Umbilical cord (tissue), 2 donors: ENCODE measurements around the gene RYR1. TPM values are rescaled to one million over a fixed set of nuclear protein-coding genes. Genes with fewer than 3 reads are reported as not detected.

Experiments used
- DNase-seq: peaks from one replicate; pipeline ENCODE4 v3.0.0-alpha.2; 2015; ENCODE audit warnings: low spot score
- total RNA-seq: library from RNA; depleted of rRNA; stranded (reverse); fragments of >200 nt; gene quantifications from one replicate; pipeline ENCODE4 v1.2.3, GENCODE V29; 2014; ENCODE audit warnings: low replicate concordance; ENCODE audit not compliant: insufficient read depth

The RYR1 gene
- 1.4 TPM for total RNA-seq

DNA sequence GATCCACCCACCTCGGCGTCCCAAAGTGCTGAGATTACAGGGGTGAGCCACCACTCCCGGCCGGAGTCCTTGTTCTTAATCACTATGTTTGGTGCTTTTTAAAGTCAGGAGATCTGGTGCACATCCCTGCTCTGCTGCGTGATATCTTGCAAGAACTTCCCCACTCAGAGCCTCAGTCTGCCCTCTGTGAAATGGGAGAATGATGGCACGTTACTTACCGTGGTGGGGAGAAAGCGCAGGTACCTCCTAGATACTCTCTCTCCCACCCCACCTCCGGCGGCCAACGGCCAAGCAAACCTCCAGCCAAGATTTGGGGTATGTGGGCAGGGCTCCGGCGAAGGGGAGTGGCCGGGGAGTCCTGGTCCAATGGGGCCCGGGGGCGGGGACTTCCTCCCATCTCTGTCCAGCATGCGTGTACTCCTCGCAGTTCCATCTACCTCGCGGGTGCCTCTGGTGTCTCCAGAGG is at the start of gene RYR1:
RYR1 (plus strand) TSS at position 424 of the 466 bp plus-strand sequence. CDS start 139 bp downstream, outside the sequence.
- peak; percentile 35 for DNase-seq

DNA sequence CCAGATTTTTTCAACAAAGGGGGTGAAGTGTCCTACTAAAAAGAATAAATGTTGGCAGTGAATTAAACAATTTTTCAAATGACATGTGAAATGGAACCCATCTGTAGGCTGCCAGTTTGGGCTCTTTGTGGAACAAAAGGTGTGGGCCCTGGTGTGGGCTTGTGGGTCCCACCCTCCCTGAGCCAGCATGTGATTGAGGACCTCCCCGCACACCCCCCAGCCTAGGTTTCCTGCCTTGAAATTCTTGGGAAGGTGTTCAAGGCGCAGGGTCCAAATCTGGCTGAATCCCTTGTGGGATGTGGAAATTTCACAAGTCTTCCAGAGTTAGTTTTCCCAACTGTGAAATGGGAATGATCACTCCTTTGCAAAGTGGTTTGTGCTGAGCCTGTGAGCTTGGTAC is 49.7 kb upstream of the RYR1 start:
- no peak for DNase-seq

DNA sequence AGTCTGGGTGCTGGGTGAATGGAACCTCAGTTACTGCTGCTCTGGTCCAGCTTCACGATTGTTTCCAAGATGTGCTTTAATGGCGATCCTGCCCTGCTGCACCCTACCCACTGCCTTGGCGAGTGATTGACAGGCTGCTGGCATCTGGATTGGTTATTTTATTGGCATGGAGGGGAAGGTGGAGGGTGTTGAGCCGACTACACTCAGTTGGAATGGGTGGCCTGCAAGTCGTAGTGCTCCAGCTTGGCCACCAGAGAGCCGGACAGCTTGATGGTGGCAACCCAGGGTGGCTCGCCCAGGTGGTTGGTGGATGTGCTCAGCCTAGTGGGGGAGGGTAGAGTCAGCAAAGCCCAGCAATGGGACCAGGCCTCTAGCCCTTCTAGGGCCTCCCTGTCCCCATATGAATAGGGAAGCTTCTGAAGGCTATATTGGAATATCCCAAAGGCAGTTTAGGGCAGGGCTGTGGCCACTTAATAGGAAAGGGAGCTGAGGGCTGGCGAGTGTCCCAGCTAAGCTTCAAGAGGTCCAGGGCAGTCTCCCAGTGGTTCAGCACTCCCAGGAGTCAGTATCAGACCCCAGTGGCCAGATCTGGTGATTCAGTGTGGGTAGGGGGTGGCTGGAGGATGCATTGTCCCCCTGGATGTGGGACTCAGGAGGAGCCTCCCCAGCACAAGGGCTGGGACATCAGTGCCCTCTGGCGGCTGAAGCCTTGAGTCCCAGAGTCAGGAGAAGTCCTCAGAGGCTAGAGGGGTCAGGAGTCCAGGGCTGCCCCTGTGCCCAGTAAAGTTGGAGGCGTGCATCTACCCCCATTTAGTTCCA is 49.1 kb upstream of the RYR1 start:
- DNase-seq = no peak

DNA sequence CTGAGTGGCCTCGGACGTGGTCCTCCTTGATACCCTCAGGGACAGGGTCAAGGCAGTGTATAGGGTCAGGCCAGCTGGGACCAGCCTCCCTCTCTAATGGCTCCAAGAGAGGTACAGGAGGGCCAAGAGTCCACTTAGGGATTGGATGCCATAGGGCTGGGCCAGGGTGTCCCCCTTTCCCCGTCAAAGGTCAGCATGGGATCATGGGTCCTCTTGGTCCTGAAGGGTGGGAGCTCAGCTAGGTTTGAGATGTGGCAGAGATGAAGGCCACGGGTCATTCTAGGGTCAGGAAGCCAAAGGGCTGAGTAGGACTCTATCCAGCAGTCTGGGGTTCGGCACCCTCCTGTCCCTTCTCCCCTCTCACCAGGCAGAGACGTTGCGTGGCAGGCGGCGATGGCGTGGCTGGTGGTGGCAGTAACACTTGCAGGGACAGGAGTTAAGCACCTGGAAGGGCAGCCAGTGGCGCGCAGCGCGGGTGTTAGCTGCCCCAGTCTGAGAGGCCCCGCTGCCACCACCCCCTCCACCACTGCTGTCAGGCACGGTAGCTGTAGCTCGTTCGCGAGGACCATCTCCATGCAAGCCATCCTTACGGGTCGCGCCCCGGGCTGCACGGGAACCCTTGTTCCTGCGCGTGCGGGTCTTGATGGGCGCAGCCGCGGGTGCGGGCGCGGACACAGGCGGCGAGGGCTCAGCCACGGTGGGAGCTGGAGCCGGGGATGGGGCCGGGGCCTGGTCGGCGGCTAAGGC is 48.3 kb upstream of the RYR1 start:
- DNase-seq = no peak

DNA sequence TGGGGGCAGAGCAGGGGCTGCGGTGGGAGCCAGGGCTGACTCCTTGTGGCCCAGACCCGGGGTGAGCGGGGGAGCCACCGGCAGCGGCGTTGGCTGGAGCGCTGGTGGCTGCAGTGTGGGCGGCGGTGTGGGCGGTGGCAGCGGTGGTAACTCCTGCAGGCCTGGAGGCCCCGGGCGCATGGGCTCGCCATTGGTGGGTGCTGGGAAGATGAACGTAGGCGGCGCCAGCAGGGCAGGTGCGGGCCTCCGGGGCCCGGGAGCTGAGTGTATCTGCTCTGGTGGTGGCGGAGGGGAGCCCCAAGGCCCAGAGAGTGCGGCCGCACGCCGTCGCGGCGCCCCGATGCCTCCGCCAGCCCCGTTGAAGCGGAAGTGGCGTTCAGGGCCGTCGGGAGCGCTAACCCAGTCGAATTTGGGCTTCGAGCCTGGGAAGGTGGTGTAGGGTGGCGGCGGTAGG is 47.7 kb upstream of the RYR1 start:
- DNase-seq = no peak

DNA sequence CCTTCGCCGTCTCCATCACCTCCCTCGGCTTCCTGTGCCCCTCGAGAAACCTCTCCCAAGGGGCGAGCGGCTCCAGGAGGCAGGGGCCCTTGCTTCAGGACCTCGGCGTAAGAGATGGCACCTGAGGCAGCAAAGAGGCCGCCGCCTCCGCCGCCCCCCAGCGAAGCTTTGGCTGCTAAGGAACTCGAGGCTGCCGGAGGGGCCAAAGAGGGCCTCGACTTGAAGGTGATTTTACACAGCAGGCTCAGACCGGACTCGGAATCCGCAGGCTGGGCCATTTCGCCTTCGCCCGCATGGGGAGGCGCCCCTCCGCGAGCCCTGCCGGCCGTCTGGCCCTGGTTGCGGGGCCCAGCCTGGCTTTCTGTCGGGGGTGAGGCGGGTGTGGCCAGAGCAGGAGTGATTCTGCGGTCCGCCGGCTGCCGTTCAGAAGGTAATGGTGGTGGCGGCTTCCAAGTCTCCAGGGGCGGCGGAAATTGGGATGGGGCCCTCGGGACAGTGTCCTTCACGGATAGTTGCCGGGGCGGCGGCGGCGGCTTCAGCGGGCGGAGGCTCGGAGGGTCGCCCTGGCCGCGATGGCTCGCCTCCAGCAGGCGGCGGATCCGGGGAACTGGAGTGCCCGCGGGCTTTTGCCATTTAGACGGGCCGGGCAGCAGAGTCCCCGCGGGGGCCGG is 47.1 kb upstream of the RYR1 start:
- DNase-seq = no peak

DNA sequence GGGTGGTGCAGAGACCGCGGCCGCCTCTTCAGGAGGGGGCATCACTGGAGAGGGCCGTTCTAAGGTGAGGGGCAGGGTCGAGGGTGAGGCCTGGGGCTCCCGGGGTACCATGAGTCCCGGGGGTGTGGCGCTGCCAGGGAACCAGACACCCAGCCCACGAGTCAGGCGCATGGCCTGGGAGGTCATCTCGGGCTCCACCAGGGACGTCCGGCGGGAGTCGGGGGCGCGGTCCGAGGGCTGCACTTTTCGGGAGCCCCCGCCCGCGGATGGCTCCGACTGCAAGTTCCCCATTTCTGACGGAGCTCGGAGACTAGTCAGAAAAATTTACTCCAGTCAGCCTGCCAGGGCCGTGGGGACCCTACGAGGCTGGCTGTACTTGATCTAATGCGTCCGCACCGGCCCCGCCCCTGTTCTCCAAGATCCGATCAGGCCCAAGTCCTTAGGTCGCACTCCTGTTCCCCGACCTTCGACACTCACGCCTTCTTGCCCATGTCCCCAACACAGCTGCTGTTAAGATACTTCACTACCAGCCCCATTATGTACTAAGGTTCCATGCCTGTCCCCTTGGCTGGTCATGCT is 46.4 kb upstream of the RYR1 start:
- DNase-seq = no peak

DNA sequence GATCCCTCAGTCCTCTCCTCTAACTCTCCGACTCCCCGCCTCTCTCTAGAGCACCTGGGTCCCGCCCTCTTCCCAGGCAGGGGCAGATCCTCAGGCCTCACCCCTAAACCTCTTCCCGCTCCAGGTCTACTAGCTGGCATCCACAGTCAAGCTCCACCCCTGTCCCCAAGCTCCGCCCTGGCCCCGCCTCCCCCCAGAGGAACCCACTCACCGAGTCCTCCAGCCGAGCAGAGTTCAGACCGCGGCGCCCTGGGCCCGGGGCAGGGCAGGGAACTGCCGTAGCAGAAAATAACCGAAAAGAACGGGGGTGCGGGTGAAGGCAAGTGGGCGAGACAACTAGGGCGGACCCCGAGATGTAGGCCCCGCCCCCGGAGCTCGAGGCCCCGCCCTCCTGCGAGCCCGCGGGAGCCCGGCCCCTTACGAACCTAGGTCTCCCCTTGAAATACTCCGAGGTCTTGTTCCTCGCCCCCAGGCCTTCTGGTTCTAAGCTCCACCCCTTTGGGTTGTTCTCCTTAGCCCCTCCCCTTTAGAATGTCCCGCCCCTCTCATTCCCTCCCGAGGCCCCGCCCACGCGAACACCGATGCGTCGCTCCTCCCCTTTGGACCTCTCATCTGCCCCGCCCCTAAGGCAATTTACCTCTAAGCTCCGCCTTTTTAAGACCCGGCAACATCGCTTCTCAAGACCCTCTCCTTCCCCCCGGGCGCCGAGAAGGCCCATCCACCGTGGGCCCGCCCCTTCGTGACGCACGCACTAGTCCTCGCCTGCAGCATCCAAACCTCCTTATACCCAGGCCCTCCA is 45.7 kb upstream of the RYR1 start, which contains the start of gene GGN:
GGN (minus strand) TSS at position 485 of the 799 bp plus-strand sequence. CDS start 773 bp downstream, outside the sequence.
- peak; percentile 52 for DNase-seq

DNA sequence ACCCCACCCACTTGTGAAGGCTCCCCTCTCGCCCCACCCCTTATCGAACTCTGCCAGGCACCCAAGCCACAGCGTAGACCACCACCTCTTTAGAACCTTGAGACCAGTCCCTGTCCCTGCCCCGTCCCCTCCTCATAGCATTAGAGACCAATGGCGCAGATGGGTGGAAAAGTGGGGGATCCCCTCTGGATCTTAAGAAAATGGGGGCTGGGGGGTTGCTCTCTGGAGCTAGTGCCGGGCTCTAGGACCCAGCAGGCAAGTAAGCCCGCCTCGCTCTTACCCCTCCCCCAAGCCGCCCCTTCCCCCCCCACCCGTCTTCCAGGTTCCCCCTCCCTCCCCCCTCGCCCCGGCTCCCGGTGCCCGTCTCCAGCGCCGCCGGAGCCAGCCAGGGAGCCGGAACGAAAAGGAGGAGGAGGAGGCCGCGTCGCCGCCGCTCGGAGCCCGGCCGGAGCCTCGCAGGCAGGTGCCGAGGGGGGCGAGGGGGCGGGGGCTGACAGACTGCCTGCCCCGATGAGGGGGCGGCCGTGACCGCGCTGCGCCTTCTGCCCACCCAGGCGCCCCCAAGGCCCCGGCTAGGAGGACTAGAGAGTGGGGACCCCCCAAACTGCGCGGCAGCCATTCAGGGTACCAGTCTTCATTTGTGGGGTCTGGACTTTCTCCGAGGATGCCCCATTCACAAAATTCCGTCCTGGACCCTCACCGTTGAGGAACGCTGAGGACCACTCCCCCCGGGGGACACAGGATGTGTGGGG is 45.0 kb upstream of the RYR1 start, which contains the start of gene SPRED3:
SPRED3 (plus strand) TSS at position 349 of the 752 bp plus-strand sequence. CDS start 1,606 bp downstream, outside the sequence.
- no peak for DNase-seq

DNA sequence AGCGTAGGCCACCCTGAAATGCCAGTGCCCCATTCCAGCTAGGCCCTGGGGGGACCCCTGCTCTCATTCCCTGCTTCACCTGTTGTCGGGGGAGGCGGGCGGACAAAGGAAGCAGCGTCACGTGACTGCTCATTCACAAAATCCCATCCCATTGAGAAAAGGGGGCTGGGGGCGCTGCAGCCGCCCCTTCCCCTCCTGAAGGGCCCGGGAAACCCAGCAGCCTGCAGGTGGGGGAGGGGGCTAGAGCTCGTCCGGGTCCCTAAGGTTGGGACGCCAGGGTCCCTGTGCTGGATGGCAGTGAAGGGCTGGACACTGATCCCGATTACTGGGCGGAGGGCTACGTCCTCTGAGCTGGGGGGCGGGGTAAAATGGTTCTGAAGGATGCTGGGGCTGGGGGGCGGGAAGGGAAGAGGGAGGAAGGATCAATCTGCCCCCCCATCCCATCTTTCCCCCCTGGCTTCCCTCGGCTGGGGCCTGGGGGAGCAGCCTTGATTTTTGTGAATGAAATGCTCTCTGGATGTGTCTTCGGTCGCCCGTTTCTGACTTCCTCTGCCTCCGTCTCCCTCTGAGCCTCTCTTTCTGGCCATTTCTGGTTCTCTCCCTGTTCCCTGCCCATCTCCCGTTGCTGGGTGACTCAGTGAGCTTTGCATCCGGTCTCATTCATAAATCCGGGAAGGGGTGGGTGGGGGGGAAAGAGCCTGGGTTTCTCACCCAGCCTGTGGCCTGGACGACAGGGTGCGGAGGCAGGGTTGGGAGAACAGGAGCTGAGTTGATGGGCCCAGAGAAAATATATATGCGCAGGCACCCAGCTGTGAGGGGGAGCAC is 44.2 kb upstream of the RYR1 start:
- DNase-seq = peak; percentile 57

DNA sequence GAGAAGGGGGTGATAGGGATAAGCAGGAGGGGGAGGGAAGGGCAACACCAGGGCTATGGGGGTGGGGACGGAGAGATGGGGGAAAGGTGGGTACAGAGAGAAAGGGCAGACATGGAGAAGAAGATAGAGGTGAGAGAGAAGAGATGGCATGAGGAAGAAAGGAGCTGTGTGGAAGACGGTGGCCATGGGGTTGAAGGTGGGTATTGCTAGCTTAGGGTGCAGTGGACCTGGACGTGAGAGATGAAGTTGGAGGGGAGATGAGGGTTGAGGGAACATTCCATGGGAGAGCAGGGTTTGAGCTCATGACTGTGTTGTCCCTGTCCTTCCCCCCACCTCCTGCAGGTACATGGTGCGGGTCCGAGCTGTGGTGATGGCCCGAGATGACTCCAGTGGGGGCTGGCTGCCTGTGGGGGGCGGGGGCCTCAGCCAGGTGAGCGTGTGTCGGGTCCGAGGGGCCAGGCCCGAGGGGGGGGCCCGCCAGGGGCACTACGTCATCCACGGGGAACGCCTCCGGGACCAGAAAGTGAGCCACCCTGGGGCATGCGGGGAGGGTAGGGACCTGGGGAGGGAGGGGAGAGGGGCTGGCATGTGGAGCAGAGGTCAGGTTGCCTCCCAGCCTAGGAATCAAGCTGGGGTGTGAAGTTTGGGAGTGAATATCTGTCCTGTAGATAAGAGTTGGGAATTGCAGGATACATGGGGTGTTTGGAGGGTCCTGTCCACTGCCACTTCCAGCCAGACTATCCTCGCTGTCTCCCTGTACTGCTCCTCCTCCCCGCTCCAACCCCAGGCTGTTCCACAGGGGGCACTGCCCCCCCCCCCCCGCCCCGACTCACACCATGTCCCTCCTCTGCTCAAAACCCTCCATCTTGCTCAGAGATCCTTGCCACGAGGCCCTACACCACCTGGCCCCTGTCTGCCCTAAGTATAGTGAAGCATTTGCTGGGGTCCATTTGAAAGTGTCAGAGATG is 43.2 kb upstream of the RYR1 start:
- no peak for DNase-seq

DNA sequence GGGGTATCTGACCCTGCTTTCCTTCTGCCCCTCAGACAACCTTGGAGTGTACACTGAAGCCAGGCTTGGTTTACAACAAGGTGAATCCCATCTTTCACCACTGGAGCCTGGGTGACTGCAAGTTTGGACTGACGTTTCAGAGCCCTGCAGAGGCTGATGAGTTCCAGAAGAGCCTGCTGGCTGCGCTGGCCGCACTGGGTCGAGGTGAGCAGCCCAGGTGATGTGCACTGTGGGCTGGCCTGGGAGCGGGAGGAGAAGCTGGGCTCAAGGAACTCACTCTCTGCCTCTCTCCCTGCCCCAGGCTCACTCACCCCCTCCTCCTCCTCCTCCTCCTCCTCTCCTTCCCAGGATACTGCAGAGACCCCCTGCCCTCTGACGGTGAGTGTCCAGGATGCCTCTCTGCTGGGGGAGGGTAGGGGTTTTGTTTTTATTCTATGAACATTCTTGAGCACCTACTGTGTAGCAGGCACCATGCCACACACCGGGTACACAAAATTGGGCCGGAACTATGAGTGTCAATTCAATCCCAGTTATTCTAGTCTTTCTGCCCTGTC is 41.5 kb upstream of the RYR1 start:
- no peak for DNase-seq

DNA sequence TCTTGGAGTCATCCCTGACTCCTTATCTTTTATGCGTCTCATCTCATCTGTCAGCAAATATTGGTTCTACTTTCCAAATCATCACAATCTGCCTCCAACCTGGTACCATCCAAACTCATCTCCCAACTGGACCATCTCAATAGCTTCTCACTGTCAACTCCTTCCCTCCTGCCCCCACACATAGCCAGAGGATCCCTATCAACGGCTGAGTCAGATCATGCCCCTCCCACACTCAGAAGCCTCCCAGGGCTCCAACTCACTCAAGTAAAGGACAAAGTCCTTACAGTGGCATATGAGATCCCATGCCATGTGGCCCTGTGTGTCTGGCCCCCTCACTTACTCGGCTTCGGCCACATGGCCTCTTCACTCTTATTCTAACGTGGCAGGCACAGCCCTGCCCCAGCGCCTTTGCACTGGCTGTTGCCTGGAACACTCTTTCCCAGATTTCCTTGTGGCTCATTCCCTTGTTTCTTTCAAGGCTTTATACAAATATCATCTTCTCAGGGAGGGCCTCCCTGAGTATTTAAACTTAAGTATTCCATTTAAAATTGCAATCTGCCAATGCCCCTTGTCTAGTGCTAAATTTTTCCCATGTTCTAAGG is 40.7 kb upstream of the RYR1 start:
- no peak for DNase-seq

DNA sequence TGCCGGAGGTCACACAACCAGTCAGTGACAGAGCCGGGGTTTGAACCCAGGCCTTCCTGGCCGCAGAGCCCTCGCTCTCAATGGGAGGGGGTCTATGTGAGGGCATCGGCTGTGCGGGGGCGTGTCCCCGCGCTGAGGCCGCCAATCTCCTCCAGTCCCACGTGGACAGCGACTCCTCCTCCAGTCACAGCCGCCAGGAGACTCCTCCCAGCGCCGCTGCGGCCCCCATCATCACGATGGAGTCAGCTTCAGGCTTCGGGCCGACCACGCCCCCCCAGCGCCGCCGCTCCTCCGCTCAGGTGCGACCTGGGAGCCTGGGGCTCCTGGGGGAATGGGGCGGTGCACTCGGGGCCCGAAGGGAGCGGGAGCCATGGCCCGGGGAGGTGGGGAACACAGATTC is 39.0 kb upstream of the RYR1 start:
- DNase-seq = no peak

DNA sequence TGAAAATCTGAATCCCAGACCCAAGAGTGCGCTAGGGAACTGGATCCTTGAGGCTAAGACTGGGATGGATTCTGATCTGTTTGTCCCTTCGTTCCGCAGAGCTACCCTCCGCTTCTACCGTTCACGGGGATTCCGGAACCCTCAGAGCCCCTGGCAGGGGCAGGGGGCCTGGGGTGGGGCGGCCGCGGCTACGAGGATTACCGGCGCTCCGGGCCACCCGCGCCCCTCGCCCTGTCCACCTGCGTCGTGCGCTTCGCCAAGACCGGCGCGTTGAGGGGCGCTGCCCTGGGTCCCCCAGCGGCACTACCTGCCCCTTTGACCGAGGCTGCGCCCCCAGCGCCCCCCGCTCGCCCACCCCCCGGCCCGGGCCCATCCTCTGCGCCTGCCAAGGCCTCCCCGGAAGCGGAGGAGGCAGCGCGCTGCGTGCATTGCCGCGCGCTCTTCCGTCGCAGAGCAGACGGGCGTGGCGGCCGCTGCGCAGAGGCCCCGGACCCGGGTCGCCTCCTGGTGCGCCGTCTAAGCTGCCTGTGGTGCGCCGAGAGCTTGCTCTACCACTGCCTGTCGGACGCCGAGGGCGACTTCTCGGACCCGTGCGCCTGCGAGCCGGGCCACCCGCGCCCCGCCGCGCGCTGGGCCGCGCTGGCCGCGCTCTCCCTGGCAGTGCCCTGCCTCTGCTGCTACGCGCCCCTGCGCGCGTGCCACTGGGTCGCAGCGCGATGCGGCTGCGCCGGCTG is 37.9 kb upstream of the RYR1 start:
- DNase-seq = no peak

DNA sequence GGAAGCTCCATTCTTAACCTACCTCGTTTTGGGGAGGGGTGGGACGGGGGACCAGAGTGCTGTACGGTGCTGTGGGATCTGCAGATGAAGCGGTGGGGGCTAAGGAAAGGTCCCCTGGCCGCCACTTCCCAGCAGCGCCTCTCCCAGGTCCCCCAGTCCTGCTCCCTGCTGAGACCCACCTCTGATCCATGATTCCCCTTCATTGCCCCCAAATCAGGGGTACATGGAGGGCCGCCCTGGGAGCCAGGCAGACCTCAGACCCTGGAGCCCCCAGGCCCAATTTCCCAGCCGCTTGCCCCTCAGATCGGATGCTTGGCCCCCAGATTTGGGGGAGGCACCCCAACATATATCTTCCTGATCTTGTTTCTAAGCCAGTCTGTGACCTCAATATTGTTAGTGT is 34.4 kb upstream of the RYR1 start:
- DNase-seq = no peak
